GM23248 (cell line): ENCODE results near the gene TMCO4. TPM values are rescaled to one million over a fixed set of nuclear protein-coding genes. Genes with fewer than 3 reads are reported as not detected.
A peak's percentile ranks its signal among the peaks of the same experiment; 100 is the strongest.

Experiments
- DNase-seq: peaks from one replicate; pipeline ENCODE4 v3.0.0-alpha.2; 2015
- H2AFZ ChIP-seq: fragments of 200-600 bp; sonication (generic); 2 replicates; pipeline ENCODE4 v1.6.1; 2016; ENCODE audit warnings: antibody characterized with exemption
- H3F3A ChIP-seq: fragments of 200-600 bp; sonication (generic); 2 replicates; pipeline ENCODE4 v1.6.1; 2016; ENCODE audit warnings: mild to moderate bottlenecking, antibody characterized with exemption, mixed run types; ENCODE audit not compliant: insufficient read depth
- H3K27ac ChIP-seq: fragments of 200-600 bp; sonication (generic); 2 replicates; pipeline ENCODE4 v1.5.1; 2016; ENCODE audit warnings: mild to moderate bottlenecking
- H3K27me3 ChIP-seq: fragments of 200-600 bp; sonication (generic); replicated peaks from 2 replicates; pipeline ENCODE4 v1.6.1; 2016; ENCODE audit warnings: mild to moderate bottlenecking; ENCODE audit not compliant: insufficient read depth
- H3K36me3 ChIP-seq: fragments of 200-600 bp; sonication (generic); 2 replicates; pipeline ENCODE4 v1.6.1; 2016; ENCODE audit warnings: low read depth, mild to moderate bottlenecking
- H3K4me1 ChIP-seq: fragments of 200-600 bp; sonication (generic); 2 replicates; pipeline ENCODE4 v1.6.1; 2016; ENCODE audit warnings: mild to moderate bottlenecking; ENCODE audit not compliant: insufficient read depth
- H3K4me2 ChIP-seq: fragments of 200-600 bp; sonication (generic); one replicate; pipeline ENCODE4 v1.6.1; 2016; ENCODE audit warnings: mild to moderate bottlenecking; ENCODE audit not compliant: unreplicated experiment
- H3K4me3 ChIP-seq: fragments of 200-600 bp; sonication (generic); 2 replicates; pipeline ENCODE4 v1.5.1; 2016; ENCODE audit warnings: mild to moderate bottlenecking
- H3K79me2 ChIP-seq: fragments of 200-600 bp; sonication (generic); 2 replicates; pipeline ENCODE4 v1.6.1; 2016; ENCODE audit warnings: mild to moderate bottlenecking; ENCODE audit not compliant: insufficient read depth
- H3K9ac ChIP-seq: fragments of 200-600 bp; sonication (generic); 2 replicates; pipeline ENCODE4 v1.6.1; 2016; ENCODE audit warnings: mild to moderate bottlenecking
- H3K9me2 ChIP-seq: fragments of 200-600 bp; sonication (generic); 2 replicates; pipeline ENCODE4 v1.6.1; 2016; ENCODE audit warnings: mixed run types, mild to moderate bottlenecking, moderate library complexity; ENCODE audit not compliant: insufficient read depth
- H3K9me3 ChIP-seq: fragments of 200-600 bp; sonication (generic); one replicate; pipeline ENCODE4 v1.6.1; 2017; ENCODE audit warnings: low read depth
- H4K20me1 ChIP-seq: fragments of 200-600 bp; sonication (generic); 2 replicates; pipeline ENCODE4 v1.6.0; 2016; ENCODE audit not compliant: insufficient read depth
- EZH2 ChIP-seq: fragments of 200-600 bp; sonication (generic); IDR thresholded peaks from 2 replicates; pipeline ENCODE4 v1.6.1; 2018; ENCODE audit warnings: antibody characterized with exemption, mild to moderate bottlenecking; ENCODE audit not compliant: insufficient read depth, poor library complexity, severe bottlenecking
- EZH2phosphoT487 ChIP-seq: fragments of 200-600 bp; sonication (generic); IDR thresholded peaks from 2 replicates; pipeline ENCODE4 v1.6.1; 2018; ENCODE audit warnings: antibody characterized with exemption, moderate library complexity, mild to moderate bottlenecking, low read depth; ENCODE audit not compliant: insufficient read depth
- WGBS, 2 experiments: methylation state at CpG; one replicate each; pipeline ENCODE4 v1.1.6; 2015 to 2017; ENCODE audit warnings: low lambda C conversion rate in 2 of 2, low coverage in 1 of 2; ENCODE audit errors: missing lambda C conversion rate in 2 of 2; 5-methylcytosine and 5-hydroxymethylcytosine counted together
- in situ Hi-C: fragments of 300-500 bp; cut with MboI; formaldehyde crosslinking; loops from 2 replicates; pipeline ENCODE4 v1.15.0; 2020
- polyA plus RNA-seq: library from polyadenylated mRNA; unstranded; fragments of >200 nt; fragmentation: Nextera tagmentation; extraction: Ambion mirVana; gene quantifications from 2 replicates; pipeline ENCODE4 v1.2.1, GENCODE V29; 2016
- total RNA-seq: library from RNA; depleted of rRNA; stranded (reverse); fragments of >200 nt; shearing (Covaris generic); gene quantifications from 2 replicates; pipeline ENCODE4 v1.2.3, GENCODE V29; 2014

Gene TMCO4
- total and polyA plus RNA-seq, 2 experiments from 2014 or later: 10.5 to 24.5 TPM

GRCh38 chr1:19664453-19665185 is 135.1 kb downstream of the TMCO4 start, which contains the start of gene HTR6:
Gene HTR6 (plus strand): TSS chr1:19664875. CDS start chr1:19665754, 879 bp downstream.
- H3K9me3 ChIP-seq: no peaks in the 10 kb centered on the region
- H3K9ac ChIP-seq: no peak within 1 kb of the TSS
- H3K36me3 ChIP-seq: no peaks in the 10 kb centered on the region
- peaks cover 25% of the 10 kb centered on the region for H3K27me3 ChIP-seq
- H3K4me1 ChIP-seq: peaks cover under 1% of the 10 kb centered on the region; the same call in 1 of the 2 replicates
- H3K9me2 ChIP-seq: no peaks in the 10 kb centered on the region
- in situ Hi-C loops: no loop called here
- no peaks in the 10 kb centered on the region for H4K20me1 ChIP-seq
- H3K4me3 ChIP-seq: peak within 1 kb of the TSS; percentile 58
- no peaks in the 10 kb centered on the region for H3K79me2 ChIP-seq
- peak; percentile 35 for DNase-seq
- WGBS, 2 experiments: 4 to 13% methylated on average over 4 to 28 of the region's 80 CpGs
- H3K27ac ChIP-seq: no peak within 1 kb of the TSS
- H3K4me2 ChIP-seq: peak within 1 kb of the TSS; percentile 62
- 0 out of 2 replicates have a peak, but pooled peaks cover 5% of the 10 kb centered on the region for H3F3A ChIP-seq
- no peak within 1 kb of the TSS for H2AFZ ChIP-seq
- TF ChIP-seq EZH2 (no peak), EZH2phosphoT487 (no peak)

GRCh38 chr1:19662313-19662712 is 137.4 kb downstream of the TMCO4 start:
- H3K27me3 ChIP-seq: peaks cover 25% of the 10 kb centered on the region
- H3K4me1 ChIP-seq: peaks cover 8% of the 10 kb centered on the region
- no peak overlapping the region for H2AFZ ChIP-seq
- 40 to 44% methylated on average over 3 of the region's 3 CpGs for WGBS, 2 experiments
- peaks cover 15% of the 10 kb centered on the region for H3F3A ChIP-seq
- no peaks in the 10 kb centered on the region for H3K9me3 ChIP-seq
- no peak for TF ChIP-seq EZH2
- TF ChIP-seq EZH2phosphoT487: no peak
- H3K9me2 ChIP-seq: no peaks in the 10 kb centered on the region
- peaks cover 8% of the 10 kb centered on the region; the same call in 1 of the 2 replicates for H3K36me3 ChIP-seq
- no peaks in the 10 kb centered on the region for H4K20me1 ChIP-seq
- no peak overlapping the region for H3K4me3 ChIP-seq
- peaks cover 5% of the 10 kb centered on the region; the same call in 1 of the 2 replicates for H3K79me2 ChIP-seq
- no peak overlapping the region for H3K4me2 ChIP-seq
- no peak overlapping the region for H3K9ac ChIP-seq
- DNase-seq: no peak
- in situ Hi-C loops: no loop called here
- no peak overlapping the region for H3K27ac ChIP-seq

- Histone ChIP-seq H3K9me3 (no peaks in the 10 kb centered on the region), H3K36me3 (peaks cover 8% of the 10 kb centered on the region; the same call in 1 of the 2 replicates), H3K4me3 (no peak overlapping the region), H3K79me2 (peaks cover 10% of the 10 kb centered on the region; the same call in 1 of the 2 replicates), H3K9ac (no peak overlapping the region), H4K20me1 (no peaks in the 10 kb centered on the region), H3K4me1 (peaks cover 8% of the 10 kb centered on the region), H3K9me2 (no peaks in the 10 kb centered on the region), H3K27me3 (peaks cover 25% of the 10 kb centered on the region), H2AFZ (no peak overlapping the region), H3F3A (peaks cover 15% of the 10 kb centered on the region), H3K27ac (no peak overlapping the region), H3K4me2 (no peak overlapping the region)
- WGBS, 2 experiments: 1 to 2% methylated on average over 9 of the region's 9 CpGs
- TF ChIP-seq EZH2phosphoT487 (no peak), EZH2 (no peak)
- DNase-seq: peak; percentile 69
- in situ Hi-C loops: no loop called here
Measured at GRCh38 chr1:19661721-19662228, 137.9 kb downstream of the TMCO4 start.

GRCh38 chr1:19658186-19658585 is 141.5 kb downstream of the TMCO4 start:
- DNase-seq: no peak
- in situ Hi-C loops: no loop called here

More at GRCh38 chr1:19658186-19658585, 141.5 kb downstream of the TMCO4 start:
- Histone ChIP-seq H3K9me3 (no peaks in the 10 kb centered on the region), H3K27me3 (no peaks in the 10 kb centered on the region), H3K9ac (no peak overlapping the region), H3K4me2 (no peak overlapping the region), H3K36me3 (peaks cover 8% of the 10 kb centered on the region; the same call in 1 of the 2 replicates), H3K4me3 (no peak overlapping the region), H3K9me2 (no peaks in the 10 kb centered on the region), H3K79me2 (peaks cover 46% of the 10 kb centered on the region), H3K4me1 (peaks cover 17% of the 10 kb centered on the region), H3F3A (peaks cover 22% of the 10 kb centered on the region), H4K20me1 (no peaks in the 10 kb centered on the region), H3K27ac (no peak overlapping the region), H2AFZ (no peak overlapping the region)
- no peak for TF ChIP-seq EZH2phosphoT487
- TF ChIP-seq EZH2: no peak
- WGBS, 2 experiments: 76 to 77% methylated on average over 13 of the region's 13 CpGs
